HepG2 (cell line): ENCODE data around the gene COPZ2.

Experiments used
- CHD4 ChIP-seq: fragments of 200-600 bp; sonication (generic); IDR thresholded peaks from 2 replicates; pipeline ENCODE4 v1.7.0; 2017; ENCODE audit warnings: mild to moderate bottlenecking, low read length, borderline replicate concordance
- HNF4G ChIP-seq, 2 experiments: sonication (generic) in 1 of 2; formaldehyde crosslinking in 1 of 2; IDR thresholded peaks; 2 replicates each; pipeline versions ENCODE4 v1.4.0 to v1.6.1; 2011 to 2020; ENCODE audit warnings: borderline replicate concordance in 2 of 2, low read depth in 2 of 2, mild to moderate bottlenecking in 2 of 2, low read length in 1 of 2, missing genetic modification reagents in 1 of 2, moderate library complexity in 1 of 2
- POLR2AphosphoS5 ChIP-seq: IDR thresholded peaks from 2 replicates; pipeline ENCODE4 v1.6.1; 2012; ENCODE audit warnings: low read depth, low read length
- TBX2 ChIP-seq: sonication (generic); formaldehyde crosslinking; IDR thresholded peaks from 2 replicates; pipeline ENCODE4 v1.5.0; 2020; ENCODE audit warnings: missing genetic modification reagents, mild to moderate bottlenecking, borderline replicate concordance
- THAP11 ChIP-seq: IDR thresholded peaks from 2 replicates; pipeline ENCODE4 v1.6.1; 2016; ENCODE audit warnings: missing biosample characterization, missing genetic modification reagents
- ZBTB21 ChIP-seq: sonication (generic); formaldehyde crosslinking; IDR thresholded peaks from 2 replicates; pipeline ENCODE4 v1.4.0; 2020; ENCODE audit warnings: missing genetic modification reagents
- ZNF138 ChIP-seq: sonication (generic); formaldehyde crosslinking; IDR thresholded peaks from 2 replicates; pipeline ENCODE4 v1.5.0; 2020; ENCODE audit warnings: mild to moderate bottlenecking, low read depth, missing genetic modification reagents
- ZNF546 ChIP-seq: sonication (generic); formaldehyde crosslinking; conservative IDR thresholded peaks from 2 replicates; pipeline ENCODE4 v1.8.1; 2023; ENCODE audit warnings: mild to moderate bottlenecking, missing genetic modification reagents
- ZNF550 ChIP-seq: sonication (generic); formaldehyde crosslinking; IDR thresholded peaks from 2 replicates; pipeline ENCODE4 v1.4.0; 2020; ENCODE audit warnings: mild to moderate bottlenecking, missing genetic modification reagents, borderline replicate concordance
- ZNF614 ChIP-seq: IDR thresholded peaks from 2 replicates; pipeline ENCODE4 v1.6.1; 2018; ENCODE audit warnings: missing biosample characterization, missing genetic modification reagents, inconsistent platforms, borderline replicate concordance
- ZSCAN30 ChIP-seq: sonication (generic); formaldehyde crosslinking; IDR thresholded peaks from 2 replicates; pipeline ENCODE4 v1.5.0; 2020; ENCODE audit warnings: mild to moderate bottlenecking, missing genetic modification reagents
- TF ChIP-seq, protein P1 (sequence below): sonication (generic); formaldehyde crosslinking; IDR thresholded peaks from 2 replicates; pipeline ENCODE4 v1.4.0; 2020; ENCODE audit warnings: mild to moderate bottlenecking, missing genetic modification reagents

DNA sequence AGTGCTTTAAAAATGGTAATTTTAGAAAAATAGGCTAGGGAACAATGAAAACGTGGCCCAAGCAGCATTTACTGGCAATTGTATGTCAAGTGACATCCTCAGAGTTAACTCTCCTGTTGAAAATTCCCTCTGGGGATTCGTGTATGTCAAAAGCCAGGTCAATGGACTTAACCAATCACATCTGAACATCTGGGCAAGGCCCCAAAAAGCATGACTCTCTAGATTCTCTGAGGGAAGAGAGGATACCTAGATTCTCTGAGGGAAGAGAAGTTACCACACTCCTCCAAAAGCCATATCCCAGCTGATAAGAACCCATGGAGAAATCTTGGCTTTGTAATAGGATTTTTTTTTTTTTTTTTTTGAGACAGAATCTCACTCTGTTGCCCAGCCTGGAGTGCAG, 34.1 kb upstream of the COPZ2 start:
- TF ChIP-seq ZNF614: no peak
- no peak for TF ChIP-seq POLR2AphosphoS5
- TF ChIP-seq ZNF138: no peak
- TF ChIP-seq ZNF550 (CRISPR knock-in tag): no peak
- TF ChIP-seq ZBTB21 (CRISPR knock-in tag): no peak
- no peak for TF ChIP-seq TBX2
- no peak for TF ChIP-seq ZSCAN30 (CRISPR knock-in tag)
- TF ChIP-seq ZNF546 (CRISPR knock-in tag): no peak
- TF ChIP-seq CHD4: no peak
- no peak for TF ChIP-seq THAP11
- TF ChIP-seq, protein P1, sequence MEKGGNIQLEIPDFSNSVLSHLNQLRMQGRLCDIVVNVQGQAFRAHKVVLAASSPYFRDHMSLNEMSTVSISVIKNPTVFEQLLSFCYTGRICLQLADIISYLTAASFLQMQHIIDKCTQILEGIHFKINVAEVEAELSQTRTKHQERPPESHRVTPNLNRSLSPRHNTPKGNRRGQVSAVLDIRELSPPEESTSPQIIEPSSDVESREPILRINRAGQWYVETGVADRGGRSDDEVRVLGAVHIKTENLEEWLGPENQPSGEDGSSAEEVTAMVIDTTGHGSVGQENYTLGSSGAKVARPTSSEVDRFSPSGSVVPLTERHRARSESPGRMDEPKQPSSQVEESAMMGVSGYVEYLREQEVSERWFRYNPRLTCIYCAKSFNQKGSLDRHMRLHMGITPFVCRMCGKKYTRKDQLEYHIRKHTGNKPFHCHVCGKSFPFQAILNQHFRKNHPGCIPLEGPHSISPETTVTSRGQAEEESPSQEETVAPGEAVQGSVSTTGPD (CRISPR knock-in tag): no peak
- TF ChIP-seq HNF4G (IDR thresholded peaks at IDR 0.05; ENCODE audit: borderline replicate concordance, low read depth, low read length): no peak
- TF ChIP-seq HNF4G (CRISPR knock-in tag; IDR thresholded peaks at IDR 0.05; ENCODE audit: borderline replicate concordance, low read depth): no peak
